Neuronal stem cell (in vitro differentiated cells): ENCODE results near the gene RPL27A.

ENCODE experiments used
- DNase-seq: peaks from one replicate; pipeline ENCODE4 v3.0.0-alpha.2; 2013; ENCODE audit warnings: low spot score
- H2AFZ ChIP-seq: one replicate; pipeline ENCODE4 v1.6.1; 2013; ENCODE audit warnings: mild to moderate bottlenecking, low read length, inconsistent platforms
- H2AK5ac ChIP-seq: 2 replicates; pipeline ENCODE4 v1.6.1; 2013; ENCODE audit warnings: low read depth, mild to moderate bottlenecking, inconsistent platforms, low read length, moderate library complexity, mixed read lengths
- H2BK120ac ChIP-seq: 2 replicates; pipeline ENCODE4 v1.6.1; 2013; ENCODE audit warnings: low read depth, mild to moderate bottlenecking, inconsistent platforms, low read length, moderate library complexity, mixed read lengths
- H2BK12ac ChIP-seq: one replicate; pipeline ENCODE4 v1.6.1; 2013; ENCODE audit warnings: low read length, inconsistent platforms
- H2BK15ac ChIP-seq: 2 replicates; pipeline ENCODE4 v1.6.1; 2013; ENCODE audit warnings: mild to moderate bottlenecking, low read length, inconsistent platforms, mixed read lengths
- H2BK5ac ChIP-seq: one replicate; pipeline ENCODE4 v1.6.1; 2013; ENCODE audit warnings: inconsistent platforms, mild to moderate bottlenecking, low read length, moderate library complexity
- H3K14ac ChIP-seq: one replicate; pipeline ENCODE4 v1.6.1; 2013; ENCODE audit warnings: low read length, inconsistent platforms
- H3K18ac ChIP-seq: 2 replicates; pipeline ENCODE4 v1.6.1; 2013; ENCODE audit warnings: low read length, inconsistent platforms
- H3K23ac ChIP-seq: 2 replicates; pipeline ENCODE4 v1.6.1; 2013; ENCODE audit warnings: low read depth, mild to moderate bottlenecking, mixed read lengths, low read length, inconsistent platforms; ENCODE audit not compliant: poor library complexity
- H3K27ac ChIP-seq: replicated peaks from 3 replicates; pipeline ENCODE4 v1.5.1; 2013; ENCODE audit warnings: low read length, inconsistent platforms
- H3K27me3 ChIP-seq, 3 experiments: 2 replicates each; pipeline ENCODE4 v1.6.1; 2013; ENCODE audit warnings: low read length in 3 of 3, mild to moderate bottlenecking in 2 of 3, inconsistent platforms in 1 of 3, low read depth in 1 of 3, mixed read lengths in 1 of 3, moderate library complexity in 1 of 3; ENCODE audit not compliant: control insufficient read depth in 3 of 3, insufficient read depth in 3 of 3
- H3K36me3 ChIP-seq, 2 donors: replicated peaks in 1 of 2; 2 replicates each; pipeline ENCODE4 v1.6.1; 2013; ENCODE audit warnings: low read length in 2 of 2; ENCODE audit not compliant: control insufficient read depth in 2 of 2, insufficient read depth in 2 of 2
- H3K4ac ChIP-seq: 2 replicates; pipeline ENCODE4 v1.6.1; 2013; ENCODE audit warnings: inconsistent platforms, mild to moderate bottlenecking, low read length, moderate library complexity
- H3K4me1 ChIP-seq, 2 donors: 1 replicate in 1 of 2; 2 replicates in 1 of 2; pipeline ENCODE4 v1.6.1; 2013; ENCODE audit warnings: low read length in 2 of 2, low read depth in 1 of 2; ENCODE audit not compliant: control insufficient read depth in 2 of 2, insufficient read depth in 1 of 2
- H3K4me2 ChIP-seq: one replicate; pipeline ENCODE4 v1.6.1; 2013; ENCODE audit warnings: mild to moderate bottlenecking, low read length, inconsistent platforms; ENCODE audit not compliant: insufficient read depth, poor library complexity, severe bottlenecking
- H3K4me3 ChIP-seq, 2 donors: 2 replicates each; pipeline ENCODE4 v1.5.1; 2013; ENCODE audit warnings: low read length in 2 of 2, mild to moderate bottlenecking in 2 of 2, inconsistent platforms in 1 of 2, moderate library complexity in 1 of 2
- H3K79me1 ChIP-seq: one replicate; pipeline ENCODE4 v1.6.1; 2013; ENCODE audit warnings: low read depth, mild to moderate bottlenecking, inconsistent platforms, low read length, moderate library complexity
- H3K9ac ChIP-seq: one replicate; pipeline ENCODE4 v1.6.1; 2013; ENCODE audit warnings: mild to moderate bottlenecking, low read depth, low read length, inconsistent platforms; ENCODE audit not compliant: poor library complexity
- H3K9me3 ChIP-seq, 2 donors: replicated peaks in 1 of 2; 2 replicates each; pipeline versions ENCODE3 to v1.6.1; 2013; ENCODE audit warnings: low read length in 2 of 2, mild to moderate bottlenecking in 2 of 2, inconsistent platforms in 1 of 2, low read depth in 1 of 2, mixed read lengths in 1 of 2, moderate library complexity in 1 of 2; ENCODE audit not compliant: control insufficient read depth in 2 of 2, insufficient read depth in 1 of 2
- H4K8ac ChIP-seq: one replicate; pipeline ENCODE4 v1.6.1; 2013; ENCODE audit warnings: low read depth, mild to moderate bottlenecking, inconsistent platforms, low read length, moderate library complexity
- H4K91ac ChIP-seq: one replicate; pipeline ENCODE4 v1.6.1; 2013; ENCODE audit warnings: low read length, low read depth, mild to moderate bottlenecking, inconsistent platforms; ENCODE audit not compliant: poor library complexity
- WGBS, 2 donors: extraction: QIAGEN DNeasy Blood & Tissue Kit; methylation state at CpG; one replicate each; pipeline ENCODE4 v1.1.7; 2013; ENCODE audit warnings: missing lambda C conversion rate in 2 of 2, mixed read lengths in 1 of 2; ENCODE audit not compliant: insufficient read length in 2 of 2, insufficient replicate concordance in 1 of 2; ENCODE audit errors: extremely low coverage in 2 of 2; 5-methylcytosine and 5-hydroxymethylcytosine counted together

Gene RPL27A

DNA sequence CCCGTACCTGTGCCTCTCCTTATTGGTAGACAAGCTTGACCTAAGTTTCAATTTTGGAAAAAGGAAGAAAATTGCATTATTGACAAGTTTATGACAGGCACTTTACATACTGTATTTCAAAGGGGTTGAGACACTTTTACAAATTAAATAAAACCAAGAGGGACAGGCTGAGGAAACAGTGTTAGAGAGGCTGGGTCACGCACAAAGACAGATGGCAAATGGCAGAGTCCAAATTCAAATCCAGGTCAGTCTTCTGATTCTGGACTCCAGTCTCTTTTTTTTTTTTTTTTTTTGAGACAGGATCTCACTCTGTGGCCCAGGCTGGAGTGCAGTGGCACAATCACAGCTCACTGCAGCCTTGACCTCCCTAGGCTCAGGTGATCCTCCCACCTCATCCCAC is 10.2 kb upstream of the RPL27A start:
- no peak overlapping the region for H2BK12ac ChIP-seq
- no peak overlapping the region for H3K14ac ChIP-seq
- H3K9me3 ChIP-seq: no peaks in the 10 kb centered on the region
- peak overlapping the region; percentile 43 for H2AFZ ChIP-seq
- no peaks in the 10 kb centered on the region for H3K79me1 ChIP-seq
- H3K27ac ChIP-seq: peak overlapping the region; percentile 89
- peak overlapping the region; percentile 48 for H3K18ac ChIP-seq
- H3K4me3 ChIP-seq: no peak overlapping the region
- WGBS, 2 donors: no CpG with 5 or more reads among the region's 2 CpGs
- H3K36me3 ChIP-seq: no peaks in the 10 kb centered on the region
- peak overlapping the region; percentile 22 for H2BK5ac ChIP-seq
- H2BK15ac ChIP-seq: no peak overlapping the region
- no peak overlapping the region for H3K23ac ChIP-seq
- peaks cover 10 to 30% of the 10 kb centered on the region in 2 donors for H3K4me1 ChIP-seq
- H4K91ac ChIP-seq: no peak overlapping the region
- no peak overlapping the region for H2AK5ac ChIP-seq
- no peak overlapping the region for H3K4me2 ChIP-seq
- H4K8ac ChIP-seq: no peak overlapping the region
- no peak overlapping the region for H3K9ac ChIP-seq
- DNase-seq: no peak
- no peak overlapping the region for H3K4ac ChIP-seq
- no peak overlapping the region for H2BK120ac ChIP-seq
- no peaks in the 10 kb centered on the region for H3K27me3 ChIP-seq

DNA sequence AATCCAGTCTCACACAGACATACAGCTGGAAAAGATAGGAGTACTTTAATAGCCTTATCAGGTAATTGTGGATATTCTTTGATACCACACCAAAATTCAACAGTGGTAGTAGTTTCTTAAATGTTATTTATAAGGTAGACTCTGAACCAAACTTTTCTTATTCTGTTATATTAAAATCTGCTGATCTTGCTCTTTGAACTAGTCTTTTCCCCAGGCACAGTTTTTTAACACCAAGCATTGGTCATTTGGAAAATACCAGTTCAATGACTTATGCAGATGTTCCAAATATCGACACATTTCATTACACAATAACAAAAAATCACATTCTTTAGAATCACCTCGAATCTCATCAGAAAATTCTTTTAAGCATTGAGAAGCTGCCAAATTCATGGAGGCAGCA is 7.7 kb upstream of the RPL27A start:
- Histone ChIP-seq H3K36me3 (no peaks in the 10 kb centered on the region), H4K91ac (no peak overlapping the region), H3K4ac (no peak overlapping the region), H2BK12ac (no peak overlapping the region), H3K27ac (no peak overlapping the region), H2BK5ac (no peak overlapping the region), H3K14ac (no peak overlapping the region), H3K79me1 (no peaks in the 10 kb centered on the region), H4K8ac (no peak overlapping the region), H3K23ac (no peak overlapping the region), H2BK15ac (no peak overlapping the region), H3K4me2 (no peak overlapping the region), H2AFZ (no peak overlapping the region), H3K4me3 (no peak overlapping the region), H3K18ac (no peak overlapping the region), H3K4me1 (peaks cover 10 to 30% of the 10 kb centered on the region in 2 donors), H3K9me3 (no peaks in the 10 kb centered on the region), H2BK120ac (no peak overlapping the region), H3K9ac (no peak overlapping the region), H2AK5ac (no peak overlapping the region), H3K27me3 (no peaks in the 10 kb centered on the region)
- DNase-seq: no peak
- 100% methylated on average over 2 of the region's 2 CpGs; no CpG with 5 or more reads in 1 of the 2 donors for WGBS, 2 donors

DNA sequence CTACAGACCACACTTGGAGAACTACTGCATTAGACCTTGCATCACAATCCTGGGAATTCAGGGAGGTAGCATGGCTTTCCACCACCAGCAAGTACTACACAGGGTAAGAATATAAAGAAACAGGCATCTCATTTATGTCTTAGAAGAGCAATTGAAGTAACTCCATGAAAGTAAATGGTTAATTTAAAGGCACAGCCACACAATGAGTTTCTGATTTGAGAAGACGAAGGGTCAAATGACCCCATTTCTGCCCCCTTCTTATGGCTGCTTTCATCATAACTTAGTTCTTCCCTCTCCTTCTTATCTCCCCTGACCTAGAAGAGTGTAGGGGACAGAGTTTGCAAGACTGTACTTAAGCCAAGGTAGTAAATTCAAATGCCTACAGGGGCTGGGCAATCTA is 6.1 kb upstream of the RPL27A start:
- Histone ChIP-seq H3K18ac (no peak overlapping the region), H2BK15ac (no peak overlapping the region), H2BK12ac (no peak overlapping the region), H3K4me2 (no peak overlapping the region), H4K91ac (no peak overlapping the region), H3K4me1 (peaks cover 9 to 20% of the 10 kb centered on the region in 2 donors), H3K23ac (no peak overlapping the region), H2AFZ (no peak overlapping the region), H3K9ac (no peak overlapping the region), H3K14ac (no peak overlapping the region), H3K4me3 (no peak overlapping the region), H4K8ac (no peak overlapping the region), H2AK5ac (no peak overlapping the region), H3K27ac (no peak overlapping the region), H2BK120ac (no peak overlapping the region), H3K79me1 (no peaks in the 10 kb centered on the region), H3K27me3 (no peaks in the 10 kb centered on the region), H3K36me3 (no peaks in the 10 kb centered on the region), H3K4ac (no peak overlapping the region), H2BK5ac (no peak overlapping the region), H3K9me3 (no peaks in the 10 kb centered on the region)
- no CpG with 5 or more reads among the region's 1 CpG for WGBS, 2 donors
- DNase-seq: no peak

DNA sequence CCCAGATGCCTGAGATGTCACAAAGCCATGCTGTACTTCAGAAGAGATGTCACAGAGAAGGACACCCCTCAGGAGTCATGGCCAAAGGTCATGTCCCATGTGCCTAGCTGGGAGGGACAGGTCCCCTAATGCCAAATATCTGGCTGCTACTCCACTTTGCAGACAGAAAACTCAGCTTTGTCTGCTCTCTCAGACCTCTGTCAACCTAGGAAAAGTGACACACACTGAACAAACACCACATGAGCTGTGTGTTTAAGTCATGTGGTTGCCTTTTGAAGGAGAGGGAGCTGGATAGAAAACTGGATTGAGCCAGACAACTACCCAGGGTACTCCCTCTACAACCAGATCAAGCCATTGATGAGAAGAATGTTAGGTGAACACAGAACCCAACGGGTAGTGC is 3.6 kb upstream of the RPL27A start:
- H3K36me3 ChIP-seq: peaks cover 1 to 8% of the 10 kb centered on the region in 2 donors
- H3K14ac ChIP-seq: no peak overlapping the region
- H3K9ac ChIP-seq: peak overlapping the region; percentile 27
- H2BK15ac ChIP-seq: peak overlapping the region; percentile 62
- no peak overlapping the region for H4K8ac ChIP-seq
- no peak overlapping the region for H3K4me2 ChIP-seq
- no peak for DNase-seq
- no peak overlapping the region for H2BK12ac ChIP-seq
- peaks cover 6 to 16% of the 10 kb centered on the region in 2 donors for H3K4me1 ChIP-seq
- no peak overlapping the region for H4K91ac ChIP-seq
- H3K18ac ChIP-seq: no peak overlapping the region
- peak overlapping the region; percentile 70 for H2AK5ac ChIP-seq
- H2BK120ac ChIP-seq: no peak overlapping the region
- no peak overlapping the region for H3K4me3 ChIP-seq
- H2AFZ ChIP-seq: no peak overlapping the region
- peaks cover 6% of the 10 kb centered on the region for H3K79me1 ChIP-seq
- no peaks in the 10 kb centered on the region for H3K9me3 ChIP-seq
- no CpG with 5 or more reads among the region's 1 CpG for WGBS, 2 donors
- no peak overlapping the region for H2BK5ac ChIP-seq
- H3K4ac ChIP-seq: no peak overlapping the region
- H3K27me3 ChIP-seq: no peaks in the 10 kb centered on the region
- no peak overlapping the region for H3K27ac ChIP-seq
- no peak overlapping the region for H3K23ac ChIP-seq
